ENCODE results near the gene ABCG1.

Gene ABCG1

DNA sequence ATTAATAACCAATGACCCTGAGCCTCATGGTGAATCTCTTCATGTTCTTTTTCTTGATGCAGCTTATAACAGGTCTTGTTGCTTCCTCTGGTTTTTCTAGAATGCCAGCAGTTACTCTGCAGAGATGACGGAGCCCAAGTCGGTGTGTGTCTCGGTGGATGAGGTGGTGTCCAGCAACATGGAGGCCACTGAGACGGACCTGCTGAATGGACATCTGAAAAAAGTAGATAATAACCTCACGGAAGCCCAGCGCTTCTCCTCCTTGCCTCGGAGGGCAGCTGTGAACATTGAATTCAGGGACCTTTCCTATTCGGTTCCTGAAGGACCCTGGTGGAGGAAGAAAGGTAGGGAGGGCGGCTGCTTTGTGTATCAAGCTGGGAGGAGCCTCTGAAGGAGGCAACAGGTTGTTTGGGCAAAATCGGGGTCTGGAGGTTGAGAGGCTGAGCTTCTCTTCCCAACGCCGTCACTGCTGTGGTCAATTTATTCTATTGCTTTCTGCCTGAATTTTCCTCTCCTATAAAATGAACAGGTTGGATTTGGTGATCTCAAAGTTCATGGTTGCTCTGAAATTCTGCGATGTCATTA is 6.7 kb downstream of the ABCG1 start:
- no peak for TF ChIP-seq ZFX (IDR thresholded peaks at IDR 0.05; ENCODE audit: borderline replicate concordance)
- TF ChIP-seq, protein P1, sequence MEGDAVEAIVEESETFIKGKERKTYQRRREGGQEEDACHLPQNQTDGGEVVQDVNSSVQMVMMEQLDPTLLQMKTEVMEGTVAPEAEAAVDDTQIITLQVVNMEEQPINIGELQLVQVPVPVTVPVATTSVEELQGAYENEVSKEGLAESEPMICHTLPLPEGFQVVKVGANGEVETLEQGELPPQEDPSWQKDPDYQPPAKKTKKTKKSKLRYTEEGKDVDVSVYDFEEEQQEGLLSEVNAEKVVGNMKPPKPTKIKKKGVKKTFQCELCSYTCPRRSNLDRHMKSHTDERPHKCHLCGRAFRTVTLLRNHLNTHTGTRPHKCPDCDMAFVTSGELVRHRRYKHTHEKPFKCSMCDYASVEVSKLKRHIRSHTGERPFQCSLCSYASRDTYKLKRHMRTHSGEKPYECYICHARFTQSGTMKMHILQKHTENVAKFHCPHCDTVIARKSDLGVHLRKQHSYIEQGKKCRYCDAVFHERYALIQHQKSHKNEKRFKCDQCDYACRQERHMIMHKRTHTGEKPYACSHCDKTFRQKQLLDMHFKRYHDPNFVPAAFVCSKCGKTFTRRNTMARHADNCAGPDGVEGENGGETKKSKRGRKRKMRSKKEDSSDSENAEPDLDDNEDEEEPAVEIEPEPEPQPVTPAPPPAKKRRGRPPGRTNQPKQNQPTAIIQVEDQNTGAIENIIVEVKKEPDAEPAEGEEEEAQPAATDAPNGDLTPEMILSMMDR (IDR thresholded peaks at IDR 0.05), result no peak

DNA sequence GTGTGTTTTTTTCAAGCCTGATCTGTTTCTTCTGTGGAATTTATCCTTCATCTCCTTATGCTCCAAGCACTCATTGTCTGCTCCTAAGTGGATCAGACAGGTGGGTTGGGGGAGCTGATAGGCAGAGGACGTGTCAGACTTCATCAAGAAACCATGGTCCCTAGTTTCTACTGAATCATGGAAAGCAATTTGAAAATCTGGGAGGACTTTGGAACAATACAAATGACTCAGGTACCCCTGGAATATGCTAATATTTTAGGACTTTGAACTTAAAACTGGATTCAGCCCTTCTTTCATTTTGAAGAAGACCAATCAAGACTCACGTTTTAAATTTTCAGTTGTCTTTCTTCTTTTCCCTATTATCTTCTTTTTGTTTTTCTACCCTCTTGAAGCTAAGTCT is 7.7 kb downstream of the ABCG1 start:
- TF ChIP-seq, protein P1 (IDR thresholded peaks at IDR 0.05), result no peak
- no peak for TF ChIP-seq ZFX (IDR thresholded peaks at IDR 0.05; ENCODE audit: borderline replicate concordance)
- H3K27ac ChIP-seq, result no peak overlapping the region

More for the DNA sequence above, 6.7 kb downstream of the ABCG1 start:
- no peak overlapping the region for H3K27ac ChIP-seq

DNA sequence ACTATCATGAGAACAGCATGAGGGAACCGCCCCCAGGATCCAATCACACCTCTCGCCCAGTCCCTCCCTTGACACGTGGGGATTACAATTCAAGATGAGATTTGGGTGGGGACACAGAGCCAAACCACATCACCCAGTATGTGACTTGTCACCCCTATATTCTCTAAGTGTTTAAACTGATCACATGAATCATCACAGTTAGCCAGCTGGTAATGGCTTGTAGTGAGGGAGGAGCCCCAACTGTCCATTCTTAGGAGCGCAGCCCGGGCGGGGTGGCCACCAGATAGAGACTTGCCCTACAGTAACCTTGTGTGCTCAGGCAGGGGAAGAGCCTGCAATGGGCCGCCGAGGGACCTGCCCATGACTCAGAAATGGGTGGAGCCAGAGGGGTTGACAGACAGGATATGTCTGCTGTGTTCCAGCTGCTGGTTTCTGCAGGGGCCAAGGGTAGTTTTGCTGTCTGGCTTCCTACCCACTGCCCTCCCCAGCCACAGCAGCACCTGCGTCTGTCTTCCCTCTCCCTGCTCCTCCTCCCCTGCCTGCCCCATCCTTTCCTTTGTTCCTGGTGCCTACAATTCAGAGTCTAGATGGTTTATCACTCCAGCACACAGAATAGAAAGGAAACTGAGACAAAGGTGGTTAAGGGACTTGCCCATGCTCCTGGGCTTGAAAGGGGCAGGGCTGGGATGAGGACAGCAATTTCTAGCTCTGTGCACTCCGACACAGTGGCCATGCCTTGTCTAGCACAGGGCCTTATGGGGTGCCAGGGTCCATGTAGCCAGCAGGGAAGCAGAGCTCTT is 9.2 kb downstream of the ABCG1 start:
- TF ChIP-seq, protein P1 (IDR thresholded peaks at IDR 0.05), result no peak
- no peak for TF ChIP-seq ZFX (IDR thresholded peaks at IDR 0.05; ENCODE audit: borderline replicate concordance)
- no peak overlapping the region for H3K27ac ChIP-seq

DNA sequence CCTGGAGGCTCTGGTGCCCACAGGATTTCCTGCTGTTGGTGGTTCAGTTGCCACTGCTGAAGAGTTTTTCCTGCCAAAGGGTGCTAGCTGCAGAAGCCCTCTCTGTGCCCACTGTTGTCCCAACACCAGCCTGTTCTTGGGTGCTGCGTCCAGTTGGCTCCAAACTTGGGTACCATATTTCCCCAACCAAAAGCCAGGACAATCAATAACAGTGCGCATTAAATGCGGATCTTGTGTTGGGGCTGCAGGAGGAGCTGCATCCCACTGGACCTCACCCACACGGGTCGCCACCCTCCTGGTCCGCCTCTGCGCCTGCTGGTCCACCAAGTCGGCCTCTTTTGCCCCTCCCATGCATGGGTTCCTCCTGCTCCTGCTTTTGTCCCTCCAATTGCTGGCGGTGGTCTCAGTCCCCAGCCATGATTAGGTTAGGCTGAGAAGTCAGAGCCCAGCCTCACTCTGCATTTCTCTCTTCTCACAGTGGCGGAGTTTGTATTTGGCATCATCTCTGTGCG is 9.8 kb downstream of the ABCG1 start:
- H3K27ac ChIP-seq, result no peak overlapping the region

DNA sequence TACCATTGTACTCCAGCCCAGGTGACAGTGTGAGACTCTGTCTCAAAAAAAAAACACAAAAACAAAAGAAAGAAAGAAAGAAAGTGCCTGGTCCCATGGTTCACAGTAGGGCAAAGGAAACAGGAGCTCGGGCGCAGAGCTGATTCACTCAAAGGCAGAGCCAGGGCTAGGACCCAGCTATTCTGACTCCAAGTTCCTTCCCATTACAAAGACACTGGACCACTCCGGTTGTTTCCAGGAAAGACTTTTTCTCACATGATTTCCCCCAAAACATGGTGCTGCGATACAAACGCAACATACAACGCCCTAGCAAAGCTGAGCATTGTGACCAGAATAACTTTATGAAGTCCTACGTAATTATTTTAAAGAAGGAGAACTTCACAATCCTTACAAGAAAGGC is 10.7 kb downstream of the ABCG1 start:
- no peak overlapping the region for H3K27ac ChIP-seq
- TF ChIP-seq, protein P1 (IDR thresholded peaks at IDR 0.05), result no peak
- TF ChIP-seq ZFX (IDR thresholded peaks at IDR 0.05; ENCODE audit: borderline replicate concordance), result no peak

More for the DNA sequence above, 9.8 kb downstream of the ABCG1 start:
- TF ChIP-seq ZFX (IDR thresholded peaks at IDR 0.05; ENCODE audit: borderline replicate concordance), result no peak
- TF ChIP-seq, protein P1 (IDR thresholded peaks at IDR 0.05), result no peak

DNA sequence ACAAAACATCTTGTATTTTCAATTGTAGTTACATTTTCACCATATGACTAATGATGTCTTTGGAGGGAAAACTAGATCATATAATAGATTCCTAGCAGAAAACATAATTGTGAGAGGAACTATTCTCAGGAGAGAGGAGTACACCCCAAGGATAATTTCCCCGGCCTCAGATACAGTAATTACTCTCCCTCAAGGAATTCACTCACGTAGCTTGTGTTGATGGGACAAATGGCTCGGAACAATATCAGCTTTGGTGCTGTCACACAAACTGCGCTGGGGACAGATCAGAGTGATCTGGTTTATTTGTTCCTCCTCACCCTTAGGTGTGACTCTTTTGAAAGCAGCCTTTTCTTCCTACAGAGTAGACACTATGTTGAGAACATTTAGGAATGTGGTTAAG is 11.2 kb downstream of the ABCG1 start:
- H3K27ac ChIP-seq, result no peak overlapping the region
- no peak for TF ChIP-seq ZFX (IDR thresholded peaks at IDR 0.05; ENCODE audit: borderline replicate concordance)
- TF ChIP-seq, protein P1 (IDR thresholded peaks at IDR 0.05), result no peak

DNA sequence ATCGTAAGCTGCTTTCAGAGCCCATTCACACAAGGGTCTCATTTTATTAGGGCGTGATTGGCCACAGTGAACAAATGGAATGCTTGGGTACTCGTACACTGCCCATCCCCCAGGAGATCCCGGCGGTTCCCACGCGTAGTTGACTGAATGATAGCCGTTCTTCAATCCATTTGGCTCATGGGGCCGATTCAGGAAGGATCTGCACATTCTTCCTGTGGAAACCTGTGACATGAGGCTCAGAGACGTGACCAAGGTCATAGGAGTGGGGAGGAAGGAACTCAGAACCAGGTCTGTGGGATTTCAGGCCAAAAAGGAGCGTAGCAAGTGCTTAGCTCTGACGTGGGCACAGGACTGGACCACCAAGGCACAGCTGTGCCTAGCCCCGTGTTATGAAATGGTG is 11.7 kb downstream of the ABCG1 start:
- no peak for TF ChIP-seq ZFX (IDR thresholded peaks at IDR 0.05; ENCODE audit: borderline replicate concordance)
- TF ChIP-seq, protein P1 (IDR thresholded peaks at IDR 0.05), result no peak
- H3K27ac ChIP-seq, result no peak overlapping the region
